Keratinocyte (primary cell): ENCODE results near the gene PRAMEF12. TPM values are rescaled to one million over a fixed set of nuclear protein-coding genes. Genes with fewer than 3 reads are reported as not detected.

Experiments used
- DNase-seq: peaks from one replicate; pipeline ENCODE4 v3.0.0-alpha.2; 2011; ENCODE audit warnings: low read depth, missing footprints, low spot score
- FAIRE-seq: peaks from 2 replicates; lab custom pipeline; 2011; peaks lifted over from hg19 to GRCh38; lab: Jason Lieb, UNC
- H2AFZ ChIP-seq: 2 replicates; pipeline ENCODE4 v1.6.0; 2012; ENCODE audit warnings: low read length, control low read depth, inconsistent platforms; ENCODE audit not compliant: control insufficient read depth
- H3K27ac ChIP-seq: 2 replicates; pipeline ENCODE4 v1.5.1; 2011; ENCODE audit warnings: low read length; ENCODE audit not compliant: control insufficient read depth, insufficient read depth
- H3K27me3 ChIP-seq: 3 replicates; pipeline ENCODE4 v1.6.0; 2011; ENCODE audit warnings: low read length; ENCODE audit not compliant: control insufficient read depth, insufficient read depth; ENCODE audit errors: extremely low read depth
- H3K36me3 ChIP-seq, 2 experiments: 2 replicates in 1 of 2; 3 replicates in 1 of 2; pipeline ENCODE4 v1.5.1; 2011; ENCODE audit warnings: low read length in 2 of 2, mild to moderate bottlenecking in 1 of 2; ENCODE audit not compliant: control insufficient read depth in 2 of 2, insufficient read depth in 2 of 2; ENCODE audit errors: extremely low read depth in 1 of 2
- H3K4me1 ChIP-seq: 3 replicates; pipeline ENCODE4 v1.5.1; 2011; ENCODE audit warnings: low read length; ENCODE audit not compliant: control insufficient read depth, insufficient read depth; ENCODE audit errors: extremely low read depth
- H3K4me2 ChIP-seq: 3 replicates; pipeline ENCODE4 v1.6.0; 2011; ENCODE audit warnings: low read depth, low read length; ENCODE audit not compliant: control insufficient read depth, insufficient read depth; ENCODE audit errors: extremely low read depth
- H3K4me3 ChIP-seq, 3 experiments: fragments of 200-600 bp in 1 of 3; sonication (generic) in 1 of 3; 2 replicates in 2 of 3; 3 replicates in 1 of 3; pipeline ENCODE4 v1.5.1; 2011 to 2016; ENCODE audit warnings: low read length in 3 of 3, mild to moderate bottlenecking in 3 of 3, control low read depth in 2 of 3, inconsistent platforms in 1 of 3, low read depth in 1 of 3, mixed read lengths in 1 of 3, mixed run types in 1 of 3, moderate library complexity in 1 of 3; ENCODE audit not compliant: control insufficient read depth in 2 of 3, insufficient read depth in 2 of 3; ENCODE audit errors: extremely low read depth in 1 of 3
- H3K79me2 ChIP-seq: 2 replicates; pipeline ENCODE4 v1.6.0; 2012; ENCODE audit warnings: low read length; ENCODE audit not compliant: control insufficient read depth, insufficient read depth
- H3K9ac ChIP-seq: 3 replicates; pipeline ENCODE4 v1.6.0; 2011; ENCODE audit warnings: low read length; ENCODE audit not compliant: control insufficient read depth, insufficient read depth; ENCODE audit errors: extremely low read depth
- H3K9me1 ChIP-seq: 3 replicates; pipeline ENCODE4 v1.6.0; 2011; ENCODE audit warnings: low read length; ENCODE audit not compliant: control insufficient read depth, insufficient read depth; ENCODE audit errors: extremely low read depth
- H3K9me3 ChIP-seq: 2 replicates; pipeline ENCODE4 v1.5.1; 2012; ENCODE audit warnings: low read depth, low read length; ENCODE audit not compliant: control insufficient read depth
- H4K20me1 ChIP-seq: 3 replicates; pipeline ENCODE4 v1.6.0; 2011; ENCODE audit warnings: low read length; ENCODE audit not compliant: control insufficient read depth, insufficient read depth; ENCODE audit errors: extremely low read depth
- CTCF ChIP-seq, 3 experiments: IDR thresholded peaks in 1 of 3; conservative IDR thresholded peaks in 1 of 3; optimal IDR thresholded peaks in 1 of 3; 2 replicates in 2 of 3; 3 replicates in 1 of 3; pipeline versions ENCODE3 to v1.5.1; 2011; ENCODE audit warnings: low read length in 3 of 3, mild to moderate bottlenecking in 3 of 3, moderate library complexity in 2 of 3, control low read depth in 1 of 3, inconsistent platforms in 1 of 3; ENCODE audit not compliant: insufficient read depth in 2 of 3; ENCODE audit errors: extremely low read depth in 1 of 3
- EZH2 ChIP-seq: IDR thresholded peaks from one replicate; pipeline ENCODE4 v1.6.1; 2012; ENCODE audit warnings: inconsistent platforms, mild to moderate bottlenecking, low read length, moderate library complexity
- dilution Hi-C: fragments of 300-500 bp; cut with MboI; formaldehyde crosslinking; loops from one replicate; pipeline ENCODE4 v1.7.0; 2020; ENCODE audit warnings: low sequenced_read_pairs; ENCODE audit not compliant: extremely low pct_ligation_motif_present
- polyA plus RNA-seq, 5 experiments: library from polyadenylated mRNA; depleted of rRNA in 3 of 5; stranded (reverse) in 3 of 5; stranded (forward) in 1 of 5; unstranded in 1 of 5; fragments of >200 nt; gene quantifications; 1 replicate in 1 of 5; 2 replicates in 3 of 5; 3 replicates in 1 of 5; pipeline versions ENCODE4 v1.2.1 to v1.2.3, GENCODE V29; 2011 to 2012; ENCODE audit warnings: missing spikeins in 2 of 5, low read depth in 1 of 5, low replicate concordance in 1 of 5

The PRAMEF12 gene
- polyA plus RNA-seq, 1 donor (not counting 4 experiments of a cell fraction or from before 2014, with no cell fraction given), result not detected

- TF ChIP-seq EZH2 (no peak), CTCF (optimal IDR thresholded peaks at IDR 0.05 in 1 of 3, IDR thresholded peaks at IDR 0.05 in 1 of 3, conservative IDR thresholded peaks at IDR 0.05 in 1 of 3; ENCODE audit: extremely low read depth in 1 of 3, insufficient read depth in 2 of 3, low read length in 3 of 3) (no peak)
- H3K79me2 ChIP-seq, result no peaks in the 10 kb centered on the region
- H3K4me2 ChIP-seq, result no peak overlapping the region
- no peak overlapping the region for H3K27ac ChIP-seq
- H3K9me1 ChIP-seq, result no peaks in the 10 kb centered on the region
- no peaks in the 10 kb centered on the region for H3K9me3 ChIP-seq
- H3K27me3 ChIP-seq, result no peaks in the 10 kb centered on the region
- no peak overlapping the region for H3K9ac ChIP-seq
- DNase-seq, result no peak
- H2AFZ ChIP-seq, result no peak overlapping the region
- dilution Hi-C loops, result no loop called here
- no peaks in the 10 kb centered on the region for H3K4me1 ChIP-seq
- FAIRE-seq, result no peak
- no peaks in the 10 kb centered on the region for H4K20me1 ChIP-seq
- H3K4me3 ChIP-seq, result no peak overlapping the region
- no peaks in the 10 kb centered on the region for H3K36me3 ChIP-seq
Observed at GRCh38 chr1:12738934-12739333, 34.6 kb upstream of the PRAMEF12 start.

GRCh38 chr1:12739613-12740012 is 33.9 kb upstream of the PRAMEF12 start:
- no peak for TF ChIP-seq EZH2
- TF ChIP-seq CTCF (optimal IDR thresholded peaks at IDR 0.05 in 1 of 3, IDR thresholded peaks at IDR 0.05 in 1 of 3, conservative IDR thresholded peaks at IDR 0.05 in 1 of 3; ENCODE audit: extremely low read depth in 1 of 3, insufficient read depth in 2 of 3, low read length in 3 of 3), result no peak
- H3K79me2 ChIP-seq, result no peaks in the 10 kb centered on the region
- H3K4me1 ChIP-seq, result no peaks in the 10 kb centered on the region
- no peak overlapping the region for H3K9ac ChIP-seq
- H3K4me2 ChIP-seq, result no peak overlapping the region
- dilution Hi-C loops, result no loop called here
- H3K9me1 ChIP-seq, result no peaks in the 10 kb centered on the region
- H3K27ac ChIP-seq, result no peak overlapping the region
- H3K4me3 ChIP-seq, result no peak overlapping the region
- H3K27me3 ChIP-seq, result no peaks in the 10 kb centered on the region
- H4K20me1 ChIP-seq, result no peaks in the 10 kb centered on the region
- DNase-seq (no peak), FAIRE-seq (no peak)
- H2AFZ ChIP-seq, result no peak overlapping the region
- no peaks in the 10 kb centered on the region for H3K9me3 ChIP-seq
- no peaks in the 10 kb centered on the region for H3K36me3 ChIP-seq
